Measurements from ENCODE around the gene EIF3CL.
"Not testable (repeated sequence)": the region's sequence is repeated elsewhere in the genome, so short reads cannot be mapped to it uniquely, and the experiment has no call there.

EIF3CL gene

DNA sequence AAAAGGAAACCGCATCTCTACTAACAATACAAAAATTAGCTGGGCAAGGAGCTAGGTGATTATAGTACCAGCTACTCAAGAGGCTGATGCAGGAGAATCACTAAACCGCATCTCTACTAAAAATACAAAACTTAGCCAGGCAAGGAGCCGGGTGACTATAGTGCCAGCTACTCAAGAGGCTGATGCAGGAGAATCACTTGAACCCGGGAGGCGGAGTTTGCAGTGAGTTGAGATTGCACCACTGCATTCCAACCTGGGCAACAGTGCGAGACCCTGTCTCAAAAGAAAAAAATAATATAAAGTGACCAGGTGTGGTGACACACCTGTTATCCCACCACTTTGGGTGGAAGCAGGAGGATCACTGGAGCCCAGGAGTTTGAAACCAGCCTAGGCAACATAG is 65.4 kb downstream of the EIF3CL start:
- DNase-seq = not testable (repeated sequence)

DNA sequence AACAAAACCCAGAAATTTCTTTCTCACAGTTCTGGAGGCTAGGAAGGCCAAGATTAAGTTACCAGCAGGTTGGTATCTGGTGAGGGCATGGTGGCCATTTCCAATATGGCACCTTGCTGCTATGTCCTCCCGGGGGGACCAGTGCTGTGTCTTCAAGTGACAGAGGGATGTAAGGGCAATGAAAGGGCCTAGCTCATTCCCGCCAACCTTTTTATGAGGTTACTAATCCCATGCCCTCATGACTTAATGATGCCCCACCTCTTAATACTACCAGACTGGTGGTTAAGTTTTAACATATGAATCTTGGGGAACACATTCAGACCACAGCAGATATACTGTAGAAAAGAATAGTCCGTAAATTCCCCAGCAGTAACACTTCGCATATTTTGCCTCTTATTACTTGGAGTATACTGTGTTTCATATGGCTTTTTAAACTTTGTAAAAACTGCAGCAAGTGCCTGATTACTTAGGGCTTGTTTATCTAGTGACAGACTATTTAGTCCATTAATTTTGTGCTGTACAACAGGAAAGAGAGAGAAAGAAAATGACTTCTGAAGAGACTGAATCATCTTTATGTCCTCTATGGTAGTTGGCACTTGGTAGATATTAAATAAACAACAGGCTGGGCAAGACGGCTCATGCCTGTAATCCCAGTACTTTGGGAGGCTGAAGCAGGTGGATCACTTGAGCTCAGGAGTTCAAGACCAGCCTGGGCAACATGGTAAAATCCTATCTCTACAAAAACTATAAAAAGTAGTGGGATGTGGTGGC is 66.5 kb downstream of the EIF3CL start:
- DNase-seq = not testable (repeated sequence)

DNA sequence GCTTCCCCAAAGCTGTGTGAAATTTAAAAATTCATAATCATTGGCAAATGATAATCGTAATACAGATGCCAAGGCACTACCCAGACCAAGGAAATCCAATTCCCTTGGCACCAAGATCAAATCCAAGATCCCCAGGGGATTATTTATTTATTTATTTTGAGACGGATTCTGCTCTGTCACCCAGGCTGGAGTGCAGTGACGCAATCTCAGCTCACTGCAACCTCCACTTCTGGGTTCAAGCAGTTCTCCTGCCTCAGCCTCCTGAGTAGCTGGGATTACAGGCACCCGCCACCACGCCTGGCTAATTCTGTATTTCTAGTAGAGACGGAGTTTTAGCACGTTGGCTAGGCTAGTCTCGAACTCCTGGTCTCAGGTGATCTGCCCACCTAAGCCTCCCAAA is 68.0 kb downstream of the EIF3CL start:
- DNase-seq = not testable (repeated sequence)

DNA sequence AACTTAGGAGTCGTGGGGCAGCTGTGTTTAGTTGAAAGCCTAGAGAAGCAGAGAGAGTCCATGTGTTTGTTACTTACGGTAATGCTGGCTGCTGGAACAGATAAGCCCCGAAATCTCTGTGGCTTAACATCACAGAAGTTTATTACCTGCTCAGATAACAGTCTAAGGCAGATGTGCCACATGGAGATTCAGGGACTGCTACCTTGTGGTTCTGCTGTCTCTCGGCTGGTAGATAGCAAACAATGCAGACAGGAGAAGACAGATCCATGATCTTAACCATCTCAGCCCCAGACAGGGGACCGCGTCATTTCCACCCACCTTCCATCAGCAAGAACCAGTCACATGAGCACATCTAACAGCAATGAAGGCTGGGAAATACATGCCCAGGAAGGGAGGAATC is 71.0 kb downstream of the EIF3CL start:
- not testable (repeated sequence) for DNase-seq

DNA sequence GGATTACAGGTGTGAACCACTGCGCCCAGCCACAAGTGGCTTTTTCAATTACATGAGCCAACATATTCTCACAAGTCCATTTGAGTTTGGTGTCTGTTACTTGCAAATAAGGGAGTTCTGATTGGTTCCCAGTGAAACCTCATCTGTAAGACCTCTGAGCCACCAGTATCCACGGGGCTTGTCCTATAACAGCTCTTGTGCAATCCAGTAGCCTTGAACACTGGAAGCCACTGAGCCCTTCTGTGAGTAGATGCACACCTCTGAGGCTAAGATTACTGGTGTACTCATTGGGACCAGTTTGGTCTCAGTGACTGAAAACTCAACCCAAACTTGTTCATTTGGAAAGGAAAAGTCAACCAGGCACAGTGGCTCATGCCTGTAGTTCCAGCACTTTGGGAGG is 72.7 kb downstream of the EIF3CL start:
- DNase-seq = peak; percentile 33

DNA sequence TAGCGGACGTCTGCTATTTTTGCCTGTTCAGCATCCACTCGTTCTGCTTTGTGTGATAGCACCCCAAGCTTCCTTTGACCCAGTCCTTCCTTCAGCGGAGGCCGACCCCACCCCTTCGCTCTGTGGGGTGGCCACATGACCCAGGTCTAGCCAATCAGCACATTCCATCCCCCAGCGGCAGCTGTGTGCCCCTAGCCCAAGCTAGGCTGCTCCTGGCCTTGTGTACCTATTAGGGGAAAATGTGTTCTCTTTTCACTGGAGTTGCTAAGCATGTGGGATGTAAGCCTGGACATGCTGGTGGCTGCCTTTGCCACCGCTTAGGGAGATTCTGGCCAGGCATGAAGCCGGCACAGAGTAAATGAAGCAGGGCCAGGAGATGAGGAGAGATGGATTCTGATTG is 73.4 kb downstream of the EIF3CL start:
- peak; percentile 56 for DNase-seq
